K562 (cell line): ENCODE data around the gene AZU1. TPM values are rescaled to one million over a fixed set of nuclear protein-coding genes. Genes with fewer than 3 reads are reported as not detected.

Experiments used
- BHLHE40 ChIP-seq: IDR thresholded peaks from 2 replicates; pipeline ENCODE4 v1.6.1; 2011; ENCODE audit warnings: low read length, improper control_type of control experiment
- ESRRA ChIP-seq: fragments of 450-650 bp; IDR thresholded peaks from 2 replicates; pipeline ENCODE4 v1.6.1; 2014; ENCODE audit warnings: low read depth, mild to moderate bottlenecking, moderate library complexity, borderline replicate concordance
- GTF2B ChIP-seq: IDR thresholded peaks from 2 replicates; pipeline ENCODE4 v1.6.1; 2011; ENCODE audit not compliant: insufficient read length; ENCODE audit errors: extremely low read depth
- HDAC8 ChIP-seq: fragments of 450-650 bp; IDR thresholded peaks from 2 replicates; pipeline ENCODE4 v1.6.1; 2016; ENCODE audit warnings: mild to moderate bottlenecking, missing genetic modification characterization, moderate library complexity, missing compliant biosample characterization
- NR4A1 ChIP-seq, 2 experiments: fragments of 250-450 bp in 1 of 2; fragments of 450-650 bp in 1 of 2; sonication (Bioruptor Pico) in 1 of 2; IDR thresholded peaks; 2 replicates each; pipeline versions ENCODE4 v1.4.0 to v1.6.1; 2016 to 2020; ENCODE audit warnings: mild to moderate bottlenecking in 2 of 2, missing compliant biosample characterization in 1 of 2, missing genetic modification characterization in 1 of 2, moderate library complexity in 1 of 2
- POLR2A ChIP-seq: fragments of 450-650 bp; conservative IDR thresholded peaks from 2 replicates; pipeline ENCODE4 v1.6.1; 2016
- SAFB ChIP-seq: fragments of 200-400 bp; formaldehyde crosslinking; IDR thresholded peaks from 2 replicates; pipeline ENCODE4 v1.6.1; 2017; ENCODE audit warnings: low read depth, low read length, borderline replicate concordance
- U2AF2 ChIP-seq: fragments of 200-400 bp; formaldehyde crosslinking; optimal IDR thresholded peaks from 2 replicates; pipeline ENCODE3; 2017; ENCODE audit warnings: low read depth, mild to moderate bottlenecking, low read length
- ZNF41 ChIP-seq: fragments of 250-450 bp; sonication (Bioruptor Pico); conservative IDR thresholded peaks from 2 replicates; pipeline ENCODE4 v1.4.0; 2020; ENCODE audit warnings: mild to moderate bottlenecking
- ZNF444 ChIP-seq: fragments of 250-450 bp; sonication (Bioruptor Pico); IDR thresholded peaks from 2 replicates; pipeline ENCODE4 v1.4.0; 2020; ENCODE audit warnings: mild to moderate bottlenecking, moderate library complexity
- polyA plus RNA-seq, 8 experiments: library from polyadenylated mRNA; depleted of rRNA in 4 of 8; stranded (reverse) in 5 of 8; unstranded in 3 of 8; fragments of >200 nt; fragmentation: Nextera tagmentation in 2 of 8; fragmentation: Illumina TruSeq in 1 of 8; extraction: Ambion mirVana in 2 of 8; extraction: Trizol in 1 of 8; gene quantifications; 2 replicates each; pipeline versions ENCODE4 v1.2.1 to v1.2.3, GENCODE V29; 2011 to 2014; ENCODE audit warnings: inconsistent platforms in 1 of 8, missing spikeins in 1 of 8
- total RNA-seq, 7 experiments: library from RNA; depleted of rRNA in 6 of 7; stranded (reverse); fragments of >200 nt in 6 of 7; fragmentation: Illumina TruSeq in 2 of 7; extraction: Trizol in 2 of 7; gene quantifications; 2 replicates each; pipeline versions ENCODE4 v1.2.1 to v1.2.3, GENCODE V29; 2011 to 2021; ENCODE audit warnings: low replicate concordance in 1 of 7
- TF ChIP-seq, protein P1 (sequence below), 2 experiments: fragments of 450-650 bp; IDR thresholded peaks; 2 replicates each; pipeline ENCODE4 v1.6.1; 2016; ENCODE audit warnings: mild to moderate bottlenecking in 2 of 2, borderline replicate concordance in 1 of 2, low read depth in 1 of 2, moderate library complexity in 1 of 2
- TF ChIP-seq, protein P2 (sequence below): sonication (generic); formaldehyde crosslinking; IDR thresholded peaks from 2 replicates; pipeline ENCODE4 v1.9.0; 2022; ENCODE audit warnings: mild to moderate bottlenecking, missing genetic modification reagents
- TF ChIP-seq, protein P3 (sequence below): fragments of 250-450 bp; sonication (Bioruptor Pico); IDR thresholded peaks from 2 replicates; pipeline ENCODE4 v1.8.0; 2022; ENCODE audit warnings: moderate library complexity, mild to moderate bottlenecking, inconsistent platforms
- TF ChIP-seq, protein P4 (sequence below): fragments of 450-650 bp; formaldehyde crosslinking; IDR thresholded peaks from 2 replicates; pipeline ENCODE4 v1.4.0; 2022; ENCODE audit warnings: missing genetic modification characterization

Gene AZU1
- total and polyA plus RNA-seq, 9 of the 15 experiments (the other 6 are each of a cell fraction or from before 2014, with no cell fraction given), result 0.29 to 1.9 (median 0.59) TPM; not detected in 3

DNA sequence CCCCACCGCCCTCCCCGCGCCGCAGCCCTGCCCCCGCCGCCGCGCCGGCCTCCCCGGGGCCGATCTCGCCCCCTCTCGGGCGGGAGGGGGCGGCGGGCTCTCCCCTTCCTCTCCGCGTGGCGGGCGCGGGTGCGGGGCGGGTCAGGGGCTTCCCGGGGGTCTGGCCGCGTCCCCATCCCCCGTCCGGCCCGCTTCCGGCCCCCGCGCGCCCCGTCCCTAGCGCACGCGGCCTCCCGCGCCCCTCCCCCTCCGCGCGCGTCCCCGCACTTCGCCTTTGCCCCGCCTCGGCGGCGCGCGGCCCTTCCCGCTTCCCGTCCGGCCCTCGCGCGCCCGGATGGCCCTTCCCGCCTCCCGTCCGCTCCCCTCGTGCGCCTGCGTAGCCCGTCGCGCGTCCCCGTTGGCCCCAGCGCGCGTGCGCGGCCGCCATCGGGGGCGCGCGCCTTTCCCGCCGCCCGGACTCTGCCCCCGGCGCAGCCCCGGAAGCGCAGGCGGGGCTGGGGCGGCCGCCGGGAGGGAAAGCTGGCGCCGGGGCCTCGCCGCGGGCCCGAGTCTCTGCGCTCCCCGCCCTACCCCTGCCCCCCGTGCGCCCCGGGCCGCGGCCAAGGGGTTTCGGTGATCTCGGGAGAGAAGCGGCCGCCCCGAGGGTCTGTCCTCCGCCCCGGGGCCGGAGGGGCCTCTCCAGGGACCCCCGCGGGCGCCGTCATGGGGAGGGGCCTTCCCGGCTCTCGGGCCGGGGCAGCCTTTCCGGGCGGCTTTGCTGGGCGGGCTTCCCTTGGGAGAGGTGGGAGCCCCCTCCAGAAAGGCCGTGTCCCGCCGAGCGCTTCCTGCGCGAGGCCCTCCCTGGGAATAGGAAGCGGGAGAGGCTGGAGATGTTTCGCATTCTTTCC is 29.9 kb upstream of the AZU1 start (continued):
- TF ChIP-seq, protein P1, sequence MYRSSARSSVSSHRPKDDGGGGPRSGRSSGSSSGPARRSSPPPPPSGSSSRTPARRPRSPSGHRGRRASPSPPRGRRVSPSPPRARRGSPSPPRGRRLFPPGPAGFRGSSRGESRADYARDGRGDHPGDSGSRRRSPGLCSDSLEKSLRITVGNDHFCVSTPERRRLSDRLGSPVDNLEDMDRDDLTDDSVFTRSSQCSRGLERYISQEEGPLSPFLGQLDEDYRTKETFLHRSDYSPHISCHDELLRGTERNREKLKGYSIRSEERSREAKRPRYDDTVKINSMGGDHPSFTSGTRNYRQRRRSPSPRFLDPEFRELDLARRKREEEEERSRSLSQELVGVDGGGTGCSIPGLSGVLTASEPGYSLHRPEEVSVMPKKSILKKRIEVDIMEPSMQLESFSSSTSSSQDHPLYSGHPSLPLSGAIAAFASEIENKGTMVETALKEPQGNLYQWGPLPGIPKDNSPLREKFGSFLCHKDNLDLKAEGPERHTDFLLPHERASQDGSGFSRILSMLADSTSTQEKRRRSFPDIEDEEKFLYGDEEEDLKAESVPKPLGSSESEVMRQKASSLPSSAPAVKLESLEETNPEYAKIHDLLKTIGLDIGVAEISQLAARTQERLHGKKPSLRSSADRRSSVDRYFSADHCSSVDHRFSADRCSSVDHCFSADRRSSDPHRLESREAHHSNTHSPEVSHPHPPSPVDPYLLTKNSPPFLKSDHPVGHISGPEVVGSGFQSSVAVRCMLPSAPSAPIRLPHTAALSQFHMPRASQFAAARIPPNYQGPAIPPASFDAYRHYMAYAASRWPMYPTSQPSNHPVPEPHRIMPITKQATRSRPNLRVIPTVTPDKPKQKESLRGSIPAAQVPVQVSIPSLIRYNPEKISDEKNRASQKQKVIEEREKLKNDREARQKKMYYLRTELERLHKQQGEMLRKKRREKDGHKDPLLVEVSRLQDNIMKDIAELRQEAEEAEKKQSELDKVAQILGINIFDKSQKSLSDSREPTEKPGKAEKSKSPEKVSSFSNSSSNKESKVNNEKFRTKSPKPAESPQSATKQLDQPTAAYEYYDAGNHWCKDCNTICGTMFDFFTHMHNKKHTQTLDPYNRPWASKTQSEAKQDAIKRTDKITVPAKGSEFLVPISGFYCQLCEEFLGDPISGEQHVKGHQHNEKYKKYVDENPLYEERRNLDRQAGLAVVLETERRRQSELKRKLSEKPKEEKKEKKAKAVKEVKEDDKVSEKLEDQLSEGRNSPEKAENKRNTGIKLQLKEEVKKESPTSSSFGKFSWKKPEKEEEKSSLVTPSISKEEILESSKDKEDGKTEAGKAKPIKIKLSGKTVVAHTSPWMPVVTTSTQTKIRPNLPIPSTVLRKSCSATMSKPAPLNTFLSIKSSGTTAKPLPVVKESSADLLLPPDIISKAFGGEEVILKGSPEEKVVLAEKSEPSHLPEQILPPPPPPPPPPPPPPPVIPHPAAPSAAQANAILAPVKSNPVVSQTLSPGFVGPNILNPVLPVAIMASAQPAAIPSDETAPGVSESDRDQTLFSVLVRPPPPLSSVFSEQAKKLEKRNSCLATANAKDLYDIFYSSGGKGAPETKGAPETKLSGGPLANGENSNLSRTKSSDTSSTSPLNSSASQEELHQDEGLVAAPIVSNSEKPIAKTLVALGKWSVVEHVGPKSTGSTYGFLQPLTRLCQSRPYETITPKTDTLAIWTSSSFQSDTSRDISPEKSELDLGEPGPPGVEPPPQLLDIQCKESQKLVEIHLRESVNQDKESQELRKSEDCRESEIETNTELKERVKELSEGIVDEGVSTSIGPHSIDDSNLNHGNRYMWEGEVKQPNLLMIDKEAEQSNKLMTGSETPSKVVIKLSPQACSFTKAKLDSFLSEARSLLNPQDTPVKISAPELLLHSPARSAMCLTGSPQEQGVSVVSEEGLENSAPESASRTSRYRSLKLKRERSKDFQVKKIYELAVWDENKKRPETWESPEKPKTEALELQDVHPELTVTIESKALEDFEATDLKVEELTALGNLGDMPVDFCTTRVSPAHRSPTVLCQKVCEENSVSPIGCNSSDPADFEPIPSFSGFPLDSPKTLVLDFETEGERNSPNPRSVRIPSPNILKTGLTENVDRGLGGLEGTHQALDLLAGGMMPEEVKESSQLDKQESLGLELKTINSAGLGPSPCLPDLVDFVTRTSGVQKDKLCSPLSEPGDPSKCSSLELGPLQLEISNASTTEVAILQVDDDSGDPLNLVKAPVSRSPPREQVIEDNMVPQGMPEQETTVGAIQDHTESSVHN (IDR thresholded peaks at IDR 0.05; ENCODE audit: borderline replicate concordance in 1 of 2, low read depth in 1 of 2), result no peak
- no peak; the same call in 1 of the 2 replicates for TF ChIP-seq ZNF41
- no peak for TF ChIP-seq GTF2B
- TF ChIP-seq POLR2A, result no peak
- no peak for TF ChIP-seq HDAC8 (tag)
- TF ChIP-seq NR4A1 (CRISPR knock-in tag; IDR thresholded peaks at IDR 0.05), result no peak
- TF ChIP-seq NR4A1 (tag; IDR thresholded peaks at IDR 0.05), result no peak; the same call in 1 of the 2 replicates
- TF ChIP-seq, protein P2, sequence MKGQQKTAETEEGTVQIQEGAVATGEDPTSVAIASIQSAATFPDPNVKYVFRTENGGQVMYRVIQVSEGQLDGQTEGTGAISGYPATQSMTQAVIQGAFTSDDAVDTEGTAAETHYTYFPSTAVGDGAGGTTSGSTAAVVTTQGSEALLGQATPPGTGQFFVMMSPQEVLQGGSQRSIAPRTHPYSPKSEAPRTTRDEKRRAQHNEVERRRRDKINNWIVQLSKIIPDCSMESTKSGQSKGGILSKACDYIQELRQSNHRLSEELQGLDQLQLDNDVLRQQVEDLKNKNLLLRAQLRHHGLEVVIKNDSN (CRISPR knock-in tag), result no peak
- no peak for TF ChIP-seq U2AF2
- no peak for TF ChIP-seq SAFB
- TF ChIP-seq, protein P3, sequence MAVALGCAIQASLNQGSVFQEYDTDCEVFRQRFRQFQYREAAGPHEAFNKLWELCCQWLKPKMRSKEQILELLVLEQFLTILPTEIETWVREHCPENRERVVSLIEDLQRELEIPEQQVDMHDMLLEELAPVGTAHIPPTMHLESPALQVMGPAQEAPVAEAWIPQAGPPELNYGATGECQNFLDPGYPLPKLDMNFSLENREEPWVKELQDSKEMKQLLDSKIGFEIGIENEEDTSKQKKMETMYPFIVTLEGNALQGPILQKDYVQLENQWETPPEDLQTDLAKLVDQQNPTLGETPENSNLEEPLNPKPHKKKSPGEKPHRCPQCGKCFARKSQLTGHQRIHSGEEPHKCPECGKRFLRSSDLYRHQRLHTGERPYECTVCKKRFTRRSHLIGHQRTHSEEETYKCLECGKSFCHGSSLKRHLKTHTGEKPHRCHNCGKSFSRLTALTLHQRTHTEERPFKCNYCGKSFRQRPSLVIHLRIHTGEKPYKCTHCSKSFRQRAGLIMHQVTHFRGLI, result no peak
- no peak for TF ChIP-seq ZNF444 (CRISPR knock-in tag)
- TF ChIP-seq, protein P4, sequence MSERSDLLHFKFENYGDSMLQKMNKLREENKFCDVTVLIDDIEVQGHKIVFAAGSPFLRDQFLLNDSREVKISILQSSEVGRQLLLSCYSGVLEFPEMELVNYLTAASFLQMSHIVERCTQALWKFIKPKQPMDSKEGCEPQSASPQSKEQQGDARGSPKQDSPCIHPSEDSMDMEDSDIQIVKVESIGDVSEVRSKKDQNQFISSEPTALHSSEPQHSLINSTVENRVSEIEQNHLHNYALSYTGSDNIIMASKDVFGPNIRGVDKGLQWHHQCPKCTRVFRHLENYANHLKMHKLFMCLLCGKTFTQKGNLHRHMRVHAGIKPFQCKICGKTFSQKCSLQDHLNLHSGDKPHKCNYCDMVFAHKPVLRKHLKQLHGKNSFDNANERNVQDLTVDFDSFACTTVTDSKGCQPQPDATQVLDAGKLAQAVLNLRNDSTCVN, result no peak
- no peak for TF ChIP-seq BHLHE40
- no peak for TF ChIP-seq ESRRA
